ENCODE results near the gene RTCA.
"Not testable (repeated sequence)": the region's sequence is repeated elsewhere in the genome, so short reads cannot be mapped to it uniquely, and the experiment has no call there.

RTCA gene

DNA sequence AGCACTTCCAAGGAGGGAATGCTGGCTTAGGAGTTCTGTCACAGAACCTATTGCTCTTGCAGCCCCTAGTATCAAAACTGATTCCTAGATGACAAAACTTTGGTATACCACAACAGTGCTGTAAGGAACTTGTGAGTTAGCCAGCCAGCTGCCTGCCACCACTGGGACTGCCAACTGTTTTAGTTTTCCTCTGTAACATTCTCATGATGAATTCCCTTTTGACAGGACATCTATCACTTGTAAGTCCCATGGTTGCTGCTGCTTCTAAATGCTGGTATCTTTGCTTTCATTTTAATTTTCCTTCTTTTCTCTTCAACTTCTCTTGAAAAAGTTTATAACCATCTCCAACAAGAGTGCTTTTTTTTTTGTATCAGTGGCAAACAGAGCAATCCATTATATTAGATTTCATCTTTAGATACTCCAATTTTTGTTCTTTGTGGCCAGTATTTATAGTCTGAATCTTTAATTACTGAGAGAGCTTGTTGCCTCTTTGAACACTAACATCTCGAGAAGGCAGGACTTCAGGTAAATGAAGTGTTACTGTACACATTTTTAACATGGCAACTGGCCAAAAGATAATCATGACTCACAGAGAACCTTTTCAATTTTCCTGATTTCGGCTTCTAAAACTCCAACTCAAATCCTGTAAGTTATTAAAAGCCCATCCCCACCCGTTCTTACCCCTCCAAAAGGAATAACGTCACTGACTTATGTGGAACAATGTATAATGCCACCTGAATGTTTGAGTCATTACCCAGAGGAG, 36.2 kb upstream of the RTCA start:
- ChIA-PET CTCF (no interaction called here), POLR2A (no interaction called here)
- no peak for DNase-seq (ENCODE audit: extremely low spot score)
- TF ChIP-seq NFRKB (IDR thresholded peaks at IDR 0.05) (no peak), TARDBP (IDR thresholded peaks at IDR 0.05) (no peak), FOXM1 (IDR thresholded peaks at IDR 0.05; ENCODE audit: borderline replicate concordance) (no peak), BHLHE40 (IDR thresholded peaks at IDR 0.05; ENCODE audit: borderline replicate concordance) (no peak), ELF4 (IDR thresholded peaks at IDR 0.05) (no peak), L3MBTL2 (conservative IDR thresholded peaks at IDR 0.05) (no peak), SUZ12 (IDR thresholded peaks at IDR 0.05) (no peak), LEF1 (IDR thresholded peaks at IDR 0.05; ENCODE audit: borderline replicate concordance) (no peak), ZNF384 (IDR thresholded peaks at IDR 0.05) (no peak), ARNT (IDR thresholded peaks at IDR 0.05) (no peak), CTBP1 (IDR thresholded peaks at IDR 0.05; ENCODE audit: borderline replicate concordance) (no peak), FOXA1 (IDR thresholded peaks at IDR 0.05) (no peak)

- POLR2A ChIA-PET: no interaction called here
- TF ChIP-seq FOXM1 (IDR thresholded peaks at IDR 0.05; ENCODE audit: borderline replicate concordance): no peak
- TF ChIP-seq SP1 (IDR thresholded peaks at IDR 0.05): no peak
- no peak for TF ChIP-seq BHLHE40 (IDR thresholded peaks at IDR 0.05; ENCODE audit: borderline replicate concordance)
- TF ChIP-seq L3MBTL2 (conservative IDR thresholded peaks at IDR 0.05): no peak
- no peak for TF ChIP-seq CTBP1 (IDR thresholded peaks at IDR 0.05; ENCODE audit: borderline replicate concordance)
- TF ChIP-seq ELF4 (IDR thresholded peaks at IDR 0.05): no peak
- no peak for TF ChIP-seq FOXK2 (IDR thresholded peaks at IDR 0.05)
- TF ChIP-seq TARDBP (IDR thresholded peaks at IDR 0.05): no peak
- TF ChIP-seq SUZ12 (IDR thresholded peaks at IDR 0.05): no peak
- TF ChIP-seq HDGF (IDR thresholded peaks at IDR 0.05; ENCODE audit: borderline replicate concordance): no peak
- no peak for TF ChIP-seq FOXA1 (IDR thresholded peaks at IDR 0.05)
- TF ChIP-seq ARNT (IDR thresholded peaks at IDR 0.05): no peak
- no peak for DNase-seq (ENCODE audit: extremely low spot score)
- CTCF ChIA-PET: no interaction called here
These were observed 35.3 kb upstream of the RTCA start for GRCh38 chr1:100230765-100231164.

- TF ChIP-seq ZNF384 (IDR thresholded peaks at IDR 0.05): no peak
- TF ChIP-seq SP1 (IDR thresholded peaks at IDR 0.05): no peak
- no peak for TF ChIP-seq FOXM1 (IDR thresholded peaks at IDR 0.05; ENCODE audit: borderline replicate concordance)
- TF ChIP-seq FOXA1 (IDR thresholded peaks at IDR 0.05): no peak
- TF ChIP-seq L3MBTL2 (conservative IDR thresholded peaks at IDR 0.05): no peak
- no peak for TF ChIP-seq ARNT (IDR thresholded peaks at IDR 0.05)
- TF ChIP-seq FOXK2 (IDR thresholded peaks at IDR 0.05): no peak
- TF ChIP-seq TARDBP (IDR thresholded peaks at IDR 0.05): no peak
- POLR2A ChIA-PET: no interaction called here
- no peak for DNase-seq (ENCODE audit: extremely low spot score)
- CTCF ChIA-PET: no interaction called here
These were observed 34.3 kb upstream of the RTCA start for GRCh38 chr1:100231721-100232120.

DNA sequence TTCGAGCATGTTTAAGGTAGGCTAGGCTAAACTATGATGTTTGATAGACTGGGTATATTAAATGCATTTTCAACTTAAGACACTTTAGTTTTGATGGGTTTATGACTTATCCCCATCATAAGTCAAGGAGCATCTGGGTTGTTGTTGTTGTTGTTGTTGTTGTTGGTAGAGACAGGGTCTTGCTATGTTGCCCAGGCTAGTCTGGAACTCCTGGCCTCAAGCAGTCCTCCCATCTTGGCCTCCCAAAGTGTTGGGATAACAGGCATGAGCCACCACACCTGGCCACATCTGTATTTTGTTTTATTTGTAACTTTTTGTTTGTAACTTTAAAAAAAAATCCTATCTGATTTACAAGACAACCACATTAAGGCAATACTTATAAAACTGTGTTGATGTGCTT, 33.9 kb upstream of the RTCA start:
- POLR2A ChIA-PET: no interaction called here
- no peak for TF ChIP-seq FOXM1 (IDR thresholded peaks at IDR 0.05; ENCODE audit: borderline replicate concordance)
- CTCF ChIA-PET: no interaction called here

DNA sequence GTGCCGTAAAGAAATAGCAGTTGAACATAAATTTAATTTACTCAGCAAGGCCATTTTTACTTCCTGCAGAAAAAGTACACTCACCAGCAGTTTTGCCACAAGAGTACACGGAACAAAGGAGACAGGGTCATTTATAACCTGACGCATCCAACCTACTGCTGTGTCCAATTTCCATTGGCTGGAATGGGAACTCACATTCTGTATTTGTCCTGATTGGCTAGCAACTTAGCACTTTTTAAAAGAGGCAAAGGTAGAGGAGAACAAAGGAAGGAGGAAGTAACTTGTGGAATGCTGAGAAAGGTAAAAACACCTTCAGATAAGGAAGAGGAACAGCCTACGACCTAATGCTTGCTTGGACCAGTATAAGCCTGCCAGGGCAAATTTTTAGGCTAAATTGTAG, 32.5 kb upstream of the RTCA start:
- DNase-seq (ENCODE audit: extremely low spot score); CTCF ChIA-PET; POLR2A ChIA-PET: not testable (repeated sequence)

More for the DNA sequence above, 33.9 kb upstream of the RTCA start:
- DNase-seq (ENCODE audit: extremely low spot score): no peak

DNA sequence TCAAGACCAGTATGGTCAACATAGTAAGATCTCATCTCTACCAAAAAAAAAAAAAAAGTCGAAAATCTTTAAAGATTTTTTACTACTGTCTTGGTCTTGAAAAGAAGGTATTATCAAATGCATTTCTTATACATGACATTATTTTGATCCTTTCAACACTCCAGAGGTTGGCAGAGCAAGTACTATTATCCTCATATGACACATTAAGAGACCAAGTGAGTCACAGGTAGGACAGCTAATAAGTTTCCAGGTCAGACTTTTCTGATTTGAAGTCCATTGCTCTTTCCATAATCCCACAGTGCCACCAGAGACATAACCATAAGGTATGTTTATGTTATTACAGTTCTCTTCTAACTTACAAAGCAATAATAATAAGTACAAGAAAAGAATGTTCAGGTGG, 31.6 kb upstream of the RTCA start:
- ChIA-PET CTCF (no interaction called here), POLR2A (no interaction called here)
- DNase-seq (ENCODE audit: extremely low spot score): no peak
- TF ChIP-seq ARNT (IDR thresholded peaks at IDR 0.05) (no peak), LEF1 (IDR thresholded peaks at IDR 0.05; ENCODE audit: borderline replicate concordance) (no peak), HDGF (IDR thresholded peaks at IDR 0.05; ENCODE audit: borderline replicate concordance) (no peak), L3MBTL2 (conservative IDR thresholded peaks at IDR 0.05) (no peak)

DNA sequence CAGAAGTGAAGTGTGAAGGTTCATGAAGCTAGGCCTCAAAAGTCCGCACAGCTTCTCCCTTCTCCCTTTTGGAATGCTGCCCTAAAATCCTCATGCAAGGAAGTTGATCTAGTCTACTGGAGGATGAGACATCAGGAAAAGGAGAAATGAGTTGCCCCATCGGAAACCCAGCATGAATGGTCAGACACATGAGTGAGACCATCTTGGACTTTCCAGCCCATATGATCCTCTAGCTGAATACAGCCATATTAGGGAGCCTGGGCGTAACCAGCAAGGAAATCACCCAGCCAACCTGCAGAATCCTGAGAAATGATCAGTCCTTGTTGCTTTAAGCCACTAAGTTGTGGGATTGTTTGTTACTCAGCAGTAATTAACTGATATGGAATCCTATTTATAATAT, 28.9 kb upstream of the RTCA start:
- TF ChIP-seq ARNT (IDR thresholded peaks at IDR 0.05): no peak
- no peak for TF ChIP-seq PKNOX1 (IDR thresholded peaks at IDR 0.05)
- TF ChIP-seq L3MBTL2 (conservative IDR thresholded peaks at IDR 0.05): no peak
- DNase-seq (ENCODE audit: extremely low spot score): no peak
- ChIA-PET POLR2A (no interaction called here), CTCF (interaction anchor here (1.1 kb wide), 1 partner anchor 29 kb away, joined by 3 read pairs; the partner anchor contains the start of gene RTCA)

GRCh38 chr1:100239961-100240360, 26.1 kb upstream of the RTCA start:
- POLR2A ChIA-PET: no interaction called here
- no peak for DNase-seq (ENCODE audit: extremely low spot score)
- CTCF ChIA-PET: interaction anchor here (0.5 kb wide), 1 partner anchor 102 kb away, joined by 4 read pairs; no protein-coding TSS in a partner anchor
- TF ChIP-seq PKNOX1 (IDR thresholded peaks at IDR 0.05) (no peak), FOXA1 (IDR thresholded peaks at IDR 0.05) (no peak), SP1 (IDR thresholded peaks at IDR 0.05) (no peak), LEF1 (IDR thresholded peaks at IDR 0.05; ENCODE audit: borderline replicate concordance) (no peak), BHLHE40 (IDR thresholded peaks at IDR 0.05; ENCODE audit: borderline replicate concordance) (no peak), FOXM1 (IDR thresholded peaks at IDR 0.05; ENCODE audit: borderline replicate concordance) (no peak), HDGF (IDR thresholded peaks at IDR 0.05; ENCODE audit: borderline replicate concordance) (no peak), TARDBP (IDR thresholded peaks at IDR 0.05) (no peak), NFRKB (IDR thresholded peaks at IDR 0.05) (no peak), ARNT (IDR thresholded peaks at IDR 0.05) (no peak), ELF4 (IDR thresholded peaks at IDR 0.05) (no peak), SUZ12 (IDR thresholded peaks at IDR 0.05) (no peak), L3MBTL2 (conservative IDR thresholded peaks at IDR 0.05) (no peak), FOXK2 (IDR thresholded peaks at IDR 0.05) (no peak), ZNF384 (IDR thresholded peaks at IDR 0.05) (no peak), CTBP1 (IDR thresholded peaks at IDR 0.05; ENCODE audit: borderline replicate concordance) (no peak)

Measured in HEK293T (cell line).